H1 (cell line): ENCODE results near the gene CCAR1.

Experiments used
- CEBPB ChIP-seq: IDR thresholded peaks from 2 replicates; pipeline ENCODE4 v1.6.1; 2012; ENCODE audit warnings: low read depth, low read length
- EGR1 ChIP-seq: IDR thresholded peaks from 2 replicates; pipeline ENCODE4 v1.6.1; 2011; ENCODE audit warnings: low read depth, low read length, borderline replicate concordance
- FOSL1 ChIP-seq: IDR thresholded peaks from 2 replicates; pipeline ENCODE4 v1.6.1; 2011; ENCODE audit warnings: mild to moderate bottlenecking, low read depth, low read length, moderate library complexity; ENCODE audit not compliant: insufficient read depth
- GABPA ChIP-seq: IDR thresholded peaks from 2 replicates; pipeline ENCODE4 v1.6.1; 2011; ENCODE audit warnings: mild to moderate bottlenecking, low read length, moderate library complexity, borderline replicate concordance; ENCODE audit not compliant: insufficient read depth
- MAFK ChIP-seq: IDR thresholded peaks from 2 replicates; pipeline ENCODE4 v1.6.1; 2012; ENCODE audit warnings: low read depth, mild to moderate bottlenecking, improper control_type of control experiment, low read length
- NANOG ChIP-seq: IDR thresholded peaks from 2 replicates; pipeline ENCODE4 v1.6.1; 2011; ENCODE audit warnings: low read length, low read depth, mild to moderate bottlenecking, inconsistent platforms; ENCODE audit not compliant: insufficient read depth, poor library complexity, severe bottlenecking
- POLR2A ChIP-seq, 2 experiments: IDR thresholded peaks; 1 replicate in 1 of 2; 2 replicates in 1 of 2; pipeline ENCODE4 v1.6.1; 2011; ENCODE audit warnings: low read depth in 2 of 2, low read length in 2 of 2, mild to moderate bottlenecking in 2 of 2; ENCODE audit errors: control extremely low read depth in 1 of 2
- POLR2AphosphoS5 ChIP-seq: IDR thresholded peaks from 2 replicates; pipeline ENCODE4 v1.6.1; 2011; ENCODE audit warnings: low read depth, low read length
- SIX5 ChIP-seq: IDR thresholded peaks from 2 replicates; pipeline ENCODE4 v1.6.1; 2011; ENCODE audit warnings: mild to moderate bottlenecking, low read depth, low read length
- SUZ12 ChIP-seq: fragments of 200-600 bp; sonication (generic); IDR thresholded peaks from 2 replicates; pipeline ENCODE4 v1.6.1; 2012; ENCODE audit warnings: mild to moderate bottlenecking, inconsistent platforms, low read length, moderate library complexity, mixed read lengths
- TAF1 ChIP-seq: IDR thresholded peaks from 2 replicates; pipeline ENCODE4 v1.6.1; 2011; ENCODE audit warnings: mild to moderate bottlenecking, low read depth, low read length
- TBP ChIP-seq: IDR thresholded peaks from 2 replicates; pipeline ENCODE4 v1.6.1; 2011; ENCODE audit warnings: low read depth, low read length, improper control_type of control experiment
- TF ChIP-seq, protein P1 (sequence below): fragments of 300-600 bp; sonication (generic); IDR thresholded peaks from 2 replicates; pipeline ENCODE4 v1.7.1; 2012; ENCODE audit warnings: low read length, moderate library complexity, mild to moderate bottlenecking, inconsistent platforms; ENCODE audit not compliant: insufficient replicate concordance
- TF ChIP-seq, protein P2 (sequence below), 3 experiments: IDR thresholded peaks; 1 replicate in 2 of 3; 2 replicates in 1 of 3; pipeline versions ENCODE4 v1.5.1 to v1.6.1; 2011; ENCODE audit warnings: low read length in 3 of 3, mild to moderate bottlenecking in 3 of 3, inconsistent platforms in 2 of 3, low read depth in 1 of 3, moderate library complexity in 1 of 3; ENCODE audit not compliant: insufficient read depth in 1 of 3; ENCODE audit errors: control extremely low read depth in 1 of 3

DNA sequence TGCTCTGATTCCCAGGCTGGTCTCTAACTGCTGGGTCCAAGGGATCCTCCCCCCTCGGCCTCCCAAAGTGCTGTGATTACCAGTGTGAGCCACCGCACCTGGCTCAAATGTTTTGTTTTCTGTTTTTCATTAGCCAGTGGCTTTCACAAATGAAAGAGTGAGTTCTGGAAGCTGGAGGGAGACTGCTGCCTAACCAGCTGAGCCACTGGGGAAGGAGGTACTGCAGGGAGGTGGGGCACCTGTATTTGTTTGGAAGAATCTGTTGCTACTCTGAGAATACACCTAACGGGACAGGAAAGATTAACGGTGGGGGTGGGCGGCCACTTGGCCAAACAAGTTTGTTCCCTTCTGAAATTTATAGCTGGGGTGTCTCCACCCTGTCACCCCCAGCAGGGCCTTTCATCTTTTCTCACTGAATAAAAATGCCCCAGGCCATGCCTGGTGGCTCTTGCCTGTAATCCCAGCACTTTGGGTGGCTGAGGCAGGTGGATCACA is 111.0 kb downstream of the CCAR1 start:
- TF ChIP-seq TBP (no peak), POLR2AphosphoS5 (no peak), CEBPB (no peak), GABPA (no peak), MAFK (no peak), SIX5 (no peak), NANOG (no peak), POLR2A (IDR thresholded peaks at IDR 0.05; ENCODE audit: control extremely low read depth in 1 of 2, low read depth in 2 of 2, low read length in 2 of 2) (no peak), FOSL1 (no peak), SUZ12 (no peak), EGR1 (no peak), TAF1 (no peak)
- TF ChIP-seq, protein P1, sequence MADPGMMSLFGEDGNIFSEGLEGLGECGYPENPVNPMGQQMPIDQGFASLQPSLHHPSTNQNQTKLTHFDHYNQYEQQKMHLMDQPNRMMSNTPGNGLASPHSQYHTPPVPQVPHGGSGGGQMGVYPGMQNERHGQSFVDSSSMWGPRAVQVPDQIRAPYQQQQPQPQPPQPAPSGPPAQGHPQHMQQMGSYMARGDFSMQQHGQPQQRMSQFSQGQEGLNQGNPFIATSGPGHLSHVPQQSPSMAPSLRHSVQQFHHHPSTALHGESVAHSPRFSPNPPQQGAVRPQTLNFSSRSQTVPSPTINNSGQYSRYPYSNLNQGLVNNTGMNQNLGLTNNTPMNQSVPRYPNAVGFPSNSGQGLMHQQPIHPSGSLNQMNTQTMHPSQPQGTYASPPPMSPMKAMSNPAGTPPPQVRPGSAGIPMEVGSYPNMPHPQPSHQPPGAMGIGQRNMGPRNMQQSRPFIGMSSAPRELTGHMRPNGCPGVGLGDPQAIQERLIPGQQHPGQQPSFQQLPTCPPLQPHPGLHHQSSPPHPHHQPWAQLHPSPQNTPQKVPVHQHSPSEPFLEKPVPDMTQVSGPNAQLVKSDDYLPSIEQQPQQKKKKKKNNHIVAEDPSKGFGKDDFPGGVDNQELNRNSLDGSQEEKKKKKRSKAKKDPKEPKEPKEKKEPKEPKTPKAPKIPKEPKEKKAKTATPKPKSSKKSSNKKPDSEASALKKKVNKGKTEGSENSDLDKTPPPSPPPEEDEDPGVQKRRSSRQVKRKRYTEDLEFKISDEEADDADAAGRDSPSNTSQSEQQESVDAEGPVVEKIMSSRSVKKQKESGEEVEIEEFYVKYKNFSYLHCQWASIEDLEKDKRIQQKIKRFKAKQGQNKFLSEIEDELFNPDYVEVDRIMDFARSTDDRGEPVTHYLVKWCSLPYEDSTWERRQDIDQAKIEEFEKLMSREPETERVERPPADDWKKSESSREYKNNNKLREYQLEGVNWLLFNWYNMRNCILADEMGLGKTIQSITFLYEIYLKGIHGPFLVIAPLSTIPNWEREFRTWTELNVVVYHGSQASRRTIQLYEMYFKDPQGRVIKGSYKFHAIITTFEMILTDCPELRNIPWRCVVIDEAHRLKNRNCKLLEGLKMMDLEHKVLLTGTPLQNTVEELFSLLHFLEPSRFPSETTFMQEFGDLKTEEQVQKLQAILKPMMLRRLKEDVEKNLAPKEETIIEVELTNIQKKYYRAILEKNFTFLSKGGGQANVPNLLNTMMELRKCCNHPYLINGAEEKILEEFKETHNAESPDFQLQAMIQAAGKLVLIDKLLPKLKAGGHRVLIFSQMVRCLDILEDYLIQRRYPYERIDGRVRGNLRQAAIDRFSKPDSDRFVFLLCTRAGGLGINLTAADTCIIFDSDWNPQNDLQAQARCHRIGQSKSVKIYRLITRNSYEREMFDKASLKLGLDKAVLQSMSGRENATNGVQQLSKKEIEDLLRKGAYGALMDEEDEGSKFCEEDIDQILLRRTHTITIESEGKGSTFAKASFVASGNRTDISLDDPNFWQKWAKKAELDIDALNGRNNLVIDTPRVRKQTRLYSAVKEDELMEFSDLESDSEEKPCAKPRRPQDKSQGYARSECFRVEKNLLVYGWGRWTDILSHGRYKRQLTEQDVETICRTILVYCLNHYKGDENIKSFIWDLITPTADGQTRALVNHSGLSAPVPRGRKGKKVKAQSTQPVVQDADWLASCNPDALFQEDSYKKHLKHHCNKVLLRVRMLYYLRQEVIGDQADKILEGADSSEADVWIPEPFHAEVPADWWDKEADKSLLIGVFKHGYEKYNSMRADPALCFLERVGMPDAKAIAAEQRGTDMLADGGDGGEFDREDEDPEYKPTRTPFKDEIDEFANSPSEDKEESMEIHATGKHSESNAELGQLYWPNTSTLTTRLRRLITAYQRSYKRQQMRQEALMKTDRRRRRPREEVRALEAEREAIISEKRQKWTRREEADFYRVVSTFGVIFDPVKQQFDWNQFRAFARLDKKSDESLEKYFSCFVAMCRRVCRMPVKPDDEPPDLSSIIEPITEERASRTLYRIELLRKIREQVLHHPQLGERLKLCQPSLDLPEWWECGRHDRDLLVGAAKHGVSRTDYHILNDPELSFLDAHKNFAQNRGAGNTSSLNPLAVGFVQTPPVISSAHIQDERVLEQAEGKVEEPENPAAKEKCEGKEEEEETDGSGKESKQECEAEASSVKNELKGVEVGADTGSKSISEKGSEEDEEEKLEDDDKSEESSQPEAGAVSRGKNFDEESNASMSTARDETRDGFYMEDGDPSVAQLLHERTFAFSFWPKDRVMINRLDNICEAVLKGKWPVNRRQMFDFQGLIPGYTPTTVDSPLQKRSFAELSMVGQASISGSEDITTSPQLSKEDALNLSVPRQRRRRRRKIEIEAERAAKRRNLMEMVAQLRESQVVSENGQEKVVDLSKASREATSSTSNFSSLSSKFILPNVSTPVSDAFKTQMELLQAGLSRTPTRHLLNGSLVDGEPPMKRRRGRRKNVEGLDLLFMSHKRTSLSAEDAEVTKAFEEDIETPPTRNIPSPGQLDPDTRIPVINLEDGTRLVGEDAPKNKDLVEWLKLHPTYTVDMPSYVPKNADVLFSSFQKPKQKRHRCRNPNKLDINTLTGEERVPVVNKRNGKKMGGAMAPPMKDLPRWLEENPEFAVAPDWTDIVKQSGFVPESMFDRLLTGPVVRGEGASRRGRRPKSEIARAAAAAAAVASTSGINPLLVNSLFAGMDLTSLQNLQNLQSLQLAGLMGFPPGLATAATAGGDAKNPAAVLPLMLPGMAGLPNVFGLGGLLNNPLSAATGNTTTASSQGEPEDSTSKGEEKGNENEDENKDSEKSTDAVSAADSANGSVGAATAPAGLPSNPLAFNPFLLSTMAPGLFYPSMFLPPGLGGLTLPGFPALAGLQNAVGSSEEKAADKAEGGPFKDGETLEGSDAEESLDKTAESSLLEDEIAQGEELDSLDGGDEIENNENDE: no peak
- TF ChIP-seq, protein P2, sequence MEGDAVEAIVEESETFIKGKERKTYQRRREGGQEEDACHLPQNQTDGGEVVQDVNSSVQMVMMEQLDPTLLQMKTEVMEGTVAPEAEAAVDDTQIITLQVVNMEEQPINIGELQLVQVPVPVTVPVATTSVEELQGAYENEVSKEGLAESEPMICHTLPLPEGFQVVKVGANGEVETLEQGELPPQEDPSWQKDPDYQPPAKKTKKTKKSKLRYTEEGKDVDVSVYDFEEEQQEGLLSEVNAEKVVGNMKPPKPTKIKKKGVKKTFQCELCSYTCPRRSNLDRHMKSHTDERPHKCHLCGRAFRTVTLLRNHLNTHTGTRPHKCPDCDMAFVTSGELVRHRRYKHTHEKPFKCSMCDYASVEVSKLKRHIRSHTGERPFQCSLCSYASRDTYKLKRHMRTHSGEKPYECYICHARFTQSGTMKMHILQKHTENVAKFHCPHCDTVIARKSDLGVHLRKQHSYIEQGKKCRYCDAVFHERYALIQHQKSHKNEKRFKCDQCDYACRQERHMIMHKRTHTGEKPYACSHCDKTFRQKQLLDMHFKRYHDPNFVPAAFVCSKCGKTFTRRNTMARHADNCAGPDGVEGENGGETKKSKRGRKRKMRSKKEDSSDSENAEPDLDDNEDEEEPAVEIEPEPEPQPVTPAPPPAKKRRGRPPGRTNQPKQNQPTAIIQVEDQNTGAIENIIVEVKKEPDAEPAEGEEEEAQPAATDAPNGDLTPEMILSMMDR (IDR thresholded peaks at IDR 0.05; ENCODE audit: control extremely low read depth in 1 of 3, insufficient read depth in 1 of 3, low read depth in 1 of 3, low read length in 3 of 3): no peak
